HepG2 (cell line): ENCODE results near the gene OPRL1. TPM values are rescaled to one million over a fixed set of nuclear protein-coding genes. Genes with fewer than 3 reads are reported as not detected.
A peak's percentile ranks its signal among the peaks of the same experiment; 100 is the strongest.

Source experiments
- ARID2 ChIP-seq: sonication (generic); formaldehyde crosslinking; IDR thresholded peaks from 2 replicates; pipeline ENCODE4 v1.8.1; 2022; ENCODE audit warnings: mild to moderate bottlenecking, missing genetic modification reagents, borderline replicate concordance
- CHD2 ChIP-seq: IDR thresholded peaks from 2 replicates; pipeline ENCODE4 v1.6.1; 2011; ENCODE audit warnings: low read depth, low read length, improper control_type of control experiment
- HIVEP1 ChIP-seq: sonication (generic); formaldehyde crosslinking; IDR thresholded peaks from 2 replicates; pipeline ENCODE4 v1.4.0; 2020; ENCODE audit warnings: mild to moderate bottlenecking, missing genetic modification reagents
- HNRNPK ChIP-seq: fragments of 200-400 bp; formaldehyde crosslinking; IDR thresholded peaks from 2 replicates; pipeline ENCODE4 v1.6.1; 2018; ENCODE audit warnings: low read length, low read depth, moderate library complexity, mild to moderate bottlenecking; ENCODE audit not compliant: poor library complexity, severe bottlenecking
- IKZF1 ChIP-seq: fragments of 450-650 bp; IDR thresholded peaks from 2 replicates; pipeline ENCODE4 v1.7.1; 2016
- IRX3 ChIP-seq: sonication (generic); formaldehyde crosslinking; IDR thresholded peaks from 2 replicates; pipeline ENCODE4 v1.8.1; 2023; ENCODE audit warnings: mild to moderate bottlenecking, low read depth, missing genetic modification reagents, borderline replicate concordance
- MYC ChIP-seq: sonication (generic); formaldehyde crosslinking; IDR thresholded peaks from 2 replicates; pipeline ENCODE4 v1.9.0; 2021; ENCODE audit warnings: missing genetic modification reagents, borderline replicate concordance
- PCBP1 ChIP-seq: fragments of 200-400 bp; formaldehyde crosslinking; IDR thresholded peaks from 2 replicates; pipeline ENCODE4 v1.6.1; 2017; ENCODE audit warnings: mild to moderate bottlenecking, low read depth, low read length, borderline replicate concordance
- PLRG1 ChIP-seq: fragments of 450-650 bp; conservative IDR thresholded peaks from 2 replicates; pipeline ENCODE4 v1.6.1; 2016
- SP5 ChIP-seq: IDR thresholded peaks from 2 replicates; pipeline ENCODE4 v1.6.1; 2016; ENCODE audit warnings: low read depth, borderline replicate concordance
- ZBTB2 ChIP-seq: sonication (generic); formaldehyde crosslinking; IDR thresholded peaks from 2 replicates; pipeline ENCODE4 v1.8.0; 2022; ENCODE audit warnings: low read depth, missing genetic modification reagents
- ZBTB43 ChIP-seq: sonication (generic); formaldehyde crosslinking; conservative IDR thresholded peaks from 2 replicates; pipeline ENCODE4 v1.4.0; 2020; ENCODE audit warnings: missing genetic modification reagents
- ZNF256 ChIP-seq: sonication (generic); formaldehyde crosslinking; conservative IDR thresholded peaks from 2 replicates; pipeline ENCODE4 v1.4.0; 2020; ENCODE audit warnings: missing genetic modification reagents
- ZNF274 ChIP-seq: sonication (generic); formaldehyde crosslinking; IDR thresholded peaks from 2 replicates; pipeline ENCODE4 v1.5.1; 2020; ENCODE audit warnings: mild to moderate bottlenecking, missing genetic modification reagents
- ZNF460 ChIP-seq: sonication (generic); formaldehyde crosslinking; IDR thresholded peaks from 2 replicates; pipeline ENCODE4 v1.5.1; 2020; ENCODE audit warnings: missing genetic modification reagents, mild to moderate bottlenecking, borderline replicate concordance
- ZNF7 ChIP-seq: IDR thresholded peaks from 2 replicates; pipeline ENCODE4 v1.6.1; 2016; ENCODE audit warnings: missing biosample characterization, missing genetic modification reagents
- ZNF749 ChIP-seq: sonication (generic); formaldehyde crosslinking; IDR thresholded peaks from 2 replicates; pipeline ENCODE4 v1.8.0; 2022; ENCODE audit warnings: mild to moderate bottlenecking, missing genetic modification reagents, moderate library complexity, borderline replicate concordance
- ZNF83 ChIP-seq: sonication (generic); formaldehyde crosslinking; IDR thresholded peaks from 2 replicates; pipeline ENCODE4 v1.4.0; 2020; ENCODE audit warnings: missing genetic modification reagents, mild to moderate bottlenecking, borderline replicate concordance
- ZSCAN31 ChIP-seq: sonication (generic); formaldehyde crosslinking; IDR thresholded peaks from 2 replicates; pipeline ENCODE4 v1.5.0; 2020; ENCODE audit warnings: low read depth, mild to moderate bottlenecking, missing genetic modification reagents
- polyA plus RNA-seq, 8 experiments: library from polyadenylated mRNA; depleted of rRNA in 3 of 8; stranded (reverse) in 7 of 8; unstranded in 1 of 8; fragments of >200 nt; fragmentation: Illumina TruSeq in 4 of 8; extraction: Trizol in 4 of 8; gene quantifications; 2 replicates each; pipeline versions ENCODE4 v1.2.1 to v1.2.3, GENCODE V29; 2011 to 2016; ENCODE audit warnings: low read depth in 4 of 8, missing spikeins in 1 of 8, mixed read lengths in 1 of 8; ENCODE audit not compliant: insufficient read depth in 1 of 8
- total RNA-seq, 5 experiments: library from RNA; depleted of rRNA; stranded (reverse); fragments of >200 nt; fragmentation: Illumina TruSeq; extraction: Trizol; gene quantifications; 2 replicates each; pipeline ENCODE4 v1.2.3, GENCODE V29; 2016; ENCODE audit warnings: low read depth in 1 of 5
- TF ChIP-seq, protein P1 (sequence below): IDR thresholded peaks from 2 replicates; pipeline ENCODE4 v1.6.1; 2016; ENCODE audit warnings: low read depth, control low read depth
- TF ChIP-seq, protein P2 (sequence below): sonication (generic); formaldehyde crosslinking; IDR thresholded peaks from 2 replicates; pipeline ENCODE4 v1.5.0; 2020; ENCODE audit warnings: mild to moderate bottlenecking, missing genetic modification reagents
- TF ChIP-seq, protein P3 (sequence below), 2 experiments: fragments of 450-650 bp in 1 of 2; sonication (generic) in 1 of 2; formaldehyde crosslinking; IDR thresholded peaks; 2 replicates each; pipeline versions ENCODE4 v1.5.0 to v1.8.0; 2020 to 2022; ENCODE audit warnings: mild to moderate bottlenecking in 1 of 2, missing genetic modification reagents in 1 of 2

The OPRL1 gene
- total and polyA plus RNA-seq, 2 of the 13 experiments (the other 11 are each of a cell fraction or from before 2014, with no cell fraction given): 0.35 to 0.71 TPM

DNA sequence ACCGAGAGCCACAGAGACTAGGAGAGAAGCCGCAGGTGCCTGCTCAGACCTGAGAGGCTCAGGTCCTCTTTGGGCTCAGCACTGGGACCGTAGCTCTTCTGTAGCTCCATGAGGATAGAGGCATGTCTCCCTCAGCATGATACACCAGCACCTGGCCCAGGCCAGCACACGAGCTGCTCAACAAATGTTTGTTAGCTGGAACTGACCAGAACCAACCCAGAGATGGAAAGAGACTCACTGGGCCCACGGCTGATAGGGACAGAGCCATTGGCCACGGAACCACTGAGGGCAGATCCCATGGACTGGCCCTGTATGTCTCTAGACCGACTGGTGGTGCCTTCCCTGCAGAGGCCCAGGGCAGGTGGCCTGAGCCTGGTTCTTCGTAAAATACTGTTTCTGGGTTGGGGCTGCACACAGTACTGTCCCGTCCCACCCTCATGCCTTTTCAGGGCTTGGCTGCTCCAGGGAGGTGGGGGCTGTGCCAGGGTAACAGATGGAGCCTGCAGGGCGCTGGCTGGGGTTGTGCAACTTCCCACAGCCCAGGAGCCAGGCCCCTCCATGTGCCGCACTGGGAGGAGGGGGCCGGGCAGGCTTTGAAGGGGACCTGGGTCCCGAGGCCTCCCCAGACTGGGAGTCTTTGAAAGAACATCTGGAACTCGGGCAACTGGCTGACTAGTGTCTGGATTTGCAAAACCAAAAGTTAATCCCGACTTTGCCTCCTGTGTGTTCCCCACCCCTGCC lies 38.7 kb upstream of the OPRL1 start (continued):
- TF ChIP-seq, protein P1, sequence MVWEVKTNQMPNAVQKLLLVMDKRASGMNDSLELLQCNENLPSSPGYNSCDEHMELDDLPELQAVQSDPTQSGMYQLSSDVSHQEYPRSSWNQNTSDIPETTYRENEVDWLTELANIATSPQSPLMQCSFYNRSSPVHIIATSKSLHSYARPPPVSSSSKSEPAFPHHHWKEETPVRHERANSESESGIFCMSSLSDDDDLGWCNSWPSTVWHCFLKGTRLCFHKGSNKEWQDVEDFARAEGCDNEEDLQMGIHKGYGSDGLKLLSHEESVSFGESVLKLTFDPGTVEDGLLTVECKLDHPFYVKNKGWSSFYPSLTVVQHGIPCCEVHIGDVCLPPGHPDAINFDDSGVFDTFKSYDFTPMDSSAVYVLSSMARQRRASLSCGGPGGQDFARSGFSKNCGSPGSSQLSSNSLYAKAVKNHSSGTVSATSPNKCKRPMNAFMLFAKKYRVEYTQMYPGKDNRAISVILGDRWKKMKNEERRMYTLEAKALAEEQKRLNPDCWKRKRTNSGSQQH: no peak
- TF ChIP-seq ZNF274 (no peak; the same call in none of the 2 replicates), ZNF83 (CRISPR knock-in tag) (peak; percentile 95), ARID2 (CRISPR knock-in tag) (peak; percentile 96), ZBTB43 (no peak), MYC (peak; percentile 93), ZBTB2 (no peak), ZNF749 (CRISPR knock-in tag) (no peak; the same call in 1 of the 2 replicates), IRX3 (CRISPR knock-in tag) (peak; percentile 77; the same call in 1 of the 2 replicates), HIVEP1 (no peak), PLRG1 (no peak), ZSCAN31 (CRISPR knock-in tag) (no peak), CHD2 (no peak), SP5 (CRISPR knock-in tag) (peak; percentile 19; the same call in 1 of the 2 replicates), IKZF1 (no peak), ZNF7 (peak; percentile 25), HNRNPK (no peak), ZNF256 (no peak), PCBP1 (peak; percentile 10; the same call in 1 of the 2 replicates), ZNF460 (no peak)
- TF ChIP-seq, protein P2, sequence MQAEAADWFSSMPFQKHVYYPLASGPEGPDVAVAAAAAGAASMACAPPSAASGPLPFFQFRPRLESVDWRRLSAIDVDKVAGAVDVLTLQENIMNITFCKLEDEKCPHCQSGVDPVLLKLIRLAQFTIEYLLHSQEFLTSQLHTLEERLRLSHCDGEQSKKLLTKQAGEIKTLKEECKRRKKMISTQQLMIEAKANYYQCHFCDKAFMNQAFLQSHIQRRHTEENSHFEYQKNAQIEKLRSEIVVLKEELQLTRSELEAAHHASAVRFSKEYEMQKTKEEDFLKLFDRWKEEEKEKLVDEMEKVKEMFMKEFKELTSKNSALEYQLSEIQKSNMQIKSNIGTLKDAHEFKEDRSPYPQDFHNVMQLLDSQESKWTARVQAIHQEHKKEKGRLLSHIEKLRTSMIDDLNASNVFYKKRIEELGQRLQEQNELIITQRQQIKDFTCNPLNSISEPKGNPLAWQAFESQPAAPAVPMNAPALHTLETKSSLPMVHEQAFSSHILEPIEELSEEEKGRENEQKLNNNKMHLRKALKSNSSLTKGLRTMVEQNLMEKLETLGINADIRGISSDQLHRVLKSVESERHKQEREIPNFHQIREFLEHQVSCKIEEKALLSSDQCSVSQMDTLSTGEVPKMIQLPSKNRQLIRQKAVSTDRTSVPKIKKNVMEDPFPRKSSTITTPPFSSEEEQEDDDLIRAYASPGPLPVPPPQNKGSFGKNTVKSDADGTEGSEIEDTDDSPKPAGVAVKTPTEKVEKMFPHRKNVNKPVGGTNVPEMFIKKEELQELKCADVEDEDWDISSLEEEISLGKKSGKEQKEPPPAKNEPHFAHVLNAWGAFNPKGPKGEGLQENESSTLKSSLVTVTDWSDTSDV (CRISPR knock-in tag): peak; percentile 77; the same call in 1 of the 2 replicates
- TF ChIP-seq, protein P3, sequence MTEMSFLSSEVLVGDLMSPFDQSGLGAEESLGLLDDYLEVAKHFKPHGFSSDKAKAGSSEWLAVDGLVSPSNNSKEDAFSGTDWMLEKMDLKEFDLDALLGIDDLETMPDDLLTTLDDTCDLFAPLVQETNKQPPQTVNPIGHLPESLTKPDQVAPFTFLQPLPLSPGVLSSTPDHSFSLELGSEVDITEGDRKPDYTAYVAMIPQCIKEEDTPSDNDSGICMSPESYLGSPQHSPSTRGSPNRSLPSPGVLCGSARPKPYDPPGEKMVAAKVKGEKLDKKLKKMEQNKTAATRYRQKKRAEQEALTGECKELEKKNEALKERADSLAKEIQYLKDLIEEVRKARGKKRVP (CRISPR knock-in tag; IDR thresholded peaks at IDR 0.05): peak in 1 of 2 experiments; percentile 33; a peak in 1 of 4 replicates
